SU-DHL-6 (cell line): ENCODE results near the gene SLC22A23.

ENCODE experiments used
- EZH2phosphoT487 ChIP-seq: fragments of 200-600 bp; sonication (generic), shearing (Covaris generic); conservative IDR thresholded peaks from 2 replicates; pipeline ENCODE4 v1.6.1; 2018; ENCODE audit warnings: mild to moderate bottlenecking, antibody characterized with exemption, low read length, moderate library complexity, mixed read lengths
- TF ChIP-seq, protein P1 (sequence below): fragments of 200-600 bp; sonication (generic); IDR thresholded peaks from one replicate; pipeline ENCODE4 v1.5.1; 2017; ENCODE audit warnings: antibody characterized with exemption, mild to moderate bottlenecking, low read length, moderate library complexity; ENCODE audit not compliant: insufficient read depth, poor library complexity, severe bottlenecking

DNA sequence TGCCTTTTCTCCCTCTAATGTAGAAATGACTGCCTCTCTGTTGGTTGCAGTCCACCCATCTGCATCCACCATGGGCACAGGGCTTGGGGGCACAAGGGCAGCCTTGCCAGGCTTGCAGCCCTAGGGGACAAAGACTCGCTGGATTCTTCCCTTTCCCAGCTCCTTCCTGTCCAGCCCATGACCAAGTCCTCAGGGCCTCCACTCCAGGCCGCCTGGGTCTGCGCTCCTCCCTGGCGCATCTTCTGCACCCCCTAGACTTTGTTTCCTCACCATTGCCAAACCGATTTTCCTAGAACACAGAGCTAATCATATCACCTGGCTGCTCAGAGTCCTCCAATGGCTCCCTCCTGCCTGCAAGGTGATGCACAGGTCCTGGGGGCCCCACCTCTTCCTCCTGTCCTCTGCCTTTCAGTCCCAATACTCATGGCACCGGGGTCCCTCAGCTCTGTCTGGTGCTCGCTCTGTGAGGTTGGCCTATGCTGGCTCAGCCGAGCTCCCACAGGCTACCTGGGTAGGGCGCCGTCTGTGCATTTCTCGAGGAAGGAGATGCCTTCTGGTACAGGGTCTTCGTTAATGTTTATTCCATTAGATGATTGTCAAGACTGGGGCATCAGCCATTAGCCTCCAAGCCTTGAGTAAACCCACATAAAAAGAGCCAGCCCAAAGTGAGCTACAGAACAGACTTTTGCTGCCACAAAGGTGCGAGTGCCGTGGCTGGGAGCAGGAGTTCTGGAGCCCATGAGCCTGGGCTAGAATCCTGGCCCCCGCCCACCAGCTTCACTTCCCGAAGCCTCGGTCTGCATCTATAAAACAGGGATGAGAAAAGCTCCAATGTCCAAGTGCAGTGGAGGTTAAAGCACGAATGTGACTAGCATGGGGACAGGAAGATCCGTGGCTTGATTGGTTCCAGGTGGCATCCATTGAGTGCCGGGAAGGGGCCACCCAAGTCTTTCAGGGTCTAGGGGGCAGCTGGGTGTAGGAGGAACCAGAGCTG is 180.4 kb downstream of the SLC22A23 start:
- TF ChIP-seq, protein P1, sequence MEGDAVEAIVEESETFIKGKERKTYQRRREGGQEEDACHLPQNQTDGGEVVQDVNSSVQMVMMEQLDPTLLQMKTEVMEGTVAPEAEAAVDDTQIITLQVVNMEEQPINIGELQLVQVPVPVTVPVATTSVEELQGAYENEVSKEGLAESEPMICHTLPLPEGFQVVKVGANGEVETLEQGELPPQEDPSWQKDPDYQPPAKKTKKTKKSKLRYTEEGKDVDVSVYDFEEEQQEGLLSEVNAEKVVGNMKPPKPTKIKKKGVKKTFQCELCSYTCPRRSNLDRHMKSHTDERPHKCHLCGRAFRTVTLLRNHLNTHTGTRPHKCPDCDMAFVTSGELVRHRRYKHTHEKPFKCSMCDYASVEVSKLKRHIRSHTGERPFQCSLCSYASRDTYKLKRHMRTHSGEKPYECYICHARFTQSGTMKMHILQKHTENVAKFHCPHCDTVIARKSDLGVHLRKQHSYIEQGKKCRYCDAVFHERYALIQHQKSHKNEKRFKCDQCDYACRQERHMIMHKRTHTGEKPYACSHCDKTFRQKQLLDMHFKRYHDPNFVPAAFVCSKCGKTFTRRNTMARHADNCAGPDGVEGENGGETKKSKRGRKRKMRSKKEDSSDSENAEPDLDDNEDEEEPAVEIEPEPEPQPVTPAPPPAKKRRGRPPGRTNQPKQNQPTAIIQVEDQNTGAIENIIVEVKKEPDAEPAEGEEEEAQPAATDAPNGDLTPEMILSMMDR = no peak
- no peak for TF ChIP-seq EZH2phosphoT487
